ENCODE results near the gene TIMP2. TPM values are rescaled to one million over a fixed set of nuclear protein-coding genes. Genes with fewer than 3 reads are reported as not detected.
A peak's percentile ranks its signal among the peaks of the same experiment; 100 is the strongest.

TIMP2 gene
- total and polyA plus RNA-seq, 2 of the 13 experiments (the other 11 are each of a cell fraction or from before 2014, with no cell fraction given), result 3.8 to 8.5 TPM

DNA sequence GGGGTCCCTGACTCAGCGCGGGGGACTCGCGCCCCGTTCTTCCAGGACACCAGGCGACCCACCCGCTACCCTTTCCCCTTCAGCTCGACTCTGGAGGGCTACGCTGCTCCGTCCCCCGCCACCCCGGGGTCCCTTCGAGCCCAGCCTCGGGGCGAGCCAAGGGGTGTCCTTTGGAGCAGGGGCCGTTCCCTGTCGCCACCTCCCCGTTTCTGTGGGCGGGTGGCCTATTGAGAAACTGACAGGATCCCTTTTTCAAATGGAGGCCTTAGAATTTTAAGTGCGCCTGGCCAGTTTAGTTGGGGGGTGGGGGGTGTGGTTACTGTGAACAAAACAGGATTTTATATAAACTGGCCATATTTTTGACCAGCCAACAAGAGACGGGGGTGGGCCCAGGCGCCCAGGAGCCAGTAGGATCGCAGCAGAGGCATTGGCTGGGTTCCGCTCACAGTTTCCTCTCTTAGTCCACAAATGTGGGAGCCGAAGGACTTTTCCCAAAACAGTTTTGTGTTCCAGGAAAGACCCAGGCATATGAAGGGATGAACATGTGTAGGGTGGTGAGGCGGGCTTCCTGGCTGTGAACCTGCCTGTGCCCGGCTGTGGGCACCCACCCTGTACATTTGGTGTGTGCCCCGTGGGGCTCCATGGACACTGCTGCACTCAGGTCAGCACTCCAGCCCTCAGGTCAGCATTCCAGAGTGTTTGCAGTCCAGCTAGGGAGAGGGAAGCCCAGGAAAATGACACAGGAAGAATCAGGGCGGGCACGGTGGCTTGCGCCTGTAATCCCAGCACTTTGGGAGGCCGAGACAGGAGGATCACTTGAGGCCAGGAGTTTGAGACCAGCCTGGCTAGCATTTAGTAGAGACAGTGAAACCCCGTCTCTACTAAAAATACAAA is 722 bp upstream of the TIMP2 start (continued):
- TF ChIP-seq, protein P1, sequence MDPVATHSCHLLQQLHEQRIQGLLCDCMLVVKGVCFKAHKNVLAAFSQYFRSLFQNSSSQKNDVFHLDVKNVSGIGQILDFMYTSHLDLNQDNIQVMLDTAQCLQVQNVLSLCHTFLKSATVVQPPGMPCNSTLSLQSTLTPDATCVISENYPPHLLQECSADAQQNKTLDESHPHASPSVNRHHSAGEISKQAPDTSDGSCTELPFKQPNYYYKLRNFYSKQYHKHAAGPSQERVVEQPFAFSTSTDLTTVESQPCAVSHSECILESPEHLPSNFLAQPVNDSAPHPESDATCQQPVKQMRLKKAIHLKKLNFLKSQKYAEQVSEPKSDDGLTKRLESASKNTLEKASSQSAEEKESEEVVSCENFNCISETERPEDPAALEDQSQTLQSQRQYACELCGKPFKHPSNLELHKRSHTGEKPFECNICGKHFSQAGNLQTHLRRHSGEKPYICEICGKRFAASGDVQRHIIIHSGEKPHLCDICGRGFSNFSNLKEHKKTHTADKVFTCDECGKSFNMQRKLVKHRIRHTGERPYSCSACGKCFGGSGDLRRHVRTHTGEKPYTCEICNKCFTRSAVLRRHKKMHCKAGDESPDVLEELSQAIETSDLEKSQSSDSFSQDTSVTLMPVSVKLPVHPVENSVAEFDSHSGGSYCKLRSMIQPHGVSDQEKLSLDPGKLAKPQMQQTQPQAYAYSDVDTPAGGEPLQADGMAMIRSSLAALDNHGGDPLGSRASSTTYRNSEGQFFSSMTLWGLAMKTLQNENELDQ (CRISPR knock-in tag; IDR thresholded peaks at IDR 0.05; ENCODE audit: borderline replicate concordance), result no peak
- no peak for TF ChIP-seq ARNTL (CRISPR knock-in tag; IDR thresholded peaks at IDR 0.05)
- TF ChIP-seq ZNF296 (CRISPR knock-in tag; conservative IDR thresholded peaks at IDR 0.05), result no peak
- TF ChIP-seq, protein P2, sequence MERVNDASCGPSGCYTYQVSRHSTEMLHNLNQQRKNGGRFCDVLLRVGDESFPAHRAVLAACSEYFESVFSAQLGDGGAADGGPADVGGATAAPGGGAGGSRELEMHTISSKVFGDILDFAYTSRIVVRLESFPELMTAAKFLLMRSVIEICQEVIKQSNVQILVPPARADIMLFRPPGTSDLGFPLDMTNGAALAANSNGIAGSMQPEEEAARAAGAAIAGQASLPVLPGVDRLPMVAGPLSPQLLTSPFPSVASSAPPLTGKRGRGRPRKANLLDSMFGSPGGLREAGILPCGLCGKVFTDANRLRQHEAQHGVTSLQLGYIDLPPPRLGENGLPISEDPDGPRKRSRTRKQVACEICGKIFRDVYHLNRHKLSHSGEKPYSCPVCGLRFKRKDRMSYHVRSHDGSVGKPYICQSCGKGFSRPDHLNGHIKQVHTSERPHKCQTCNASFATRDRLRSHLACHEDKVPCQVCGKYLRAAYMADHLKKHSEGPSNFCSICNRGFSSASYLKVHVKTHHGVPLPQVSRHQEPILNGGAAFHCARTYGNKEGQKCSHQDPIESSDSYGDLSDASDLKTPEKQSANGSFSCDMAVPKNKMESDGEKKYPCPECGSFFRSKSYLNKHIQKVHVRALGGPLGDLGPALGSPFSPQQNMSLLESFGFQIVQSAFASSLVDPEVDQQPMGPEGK (CRISPR knock-in tag; IDR thresholded peaks at IDR 0.05), result peak; percentile 17; the same call in 1 of the 2 replicates
- no peak for TF ChIP-seq SNRNP70 (IDR thresholded peaks at IDR 0.05; ENCODE audit: low read depth, low read length)
- no peak for TF ChIP-seq MBNL3 (CRISPR knock-in tag; conservative IDR thresholded peaks at IDR 0.05)
- no peak for TF ChIP-seq ZSCAN21 (CRISPR knock-in tag; IDR thresholded peaks at IDR 0.05; ENCODE audit: borderline replicate concordance)
- TF ChIP-seq PTBP1 (IDR thresholded peaks at IDR 0.05; ENCODE audit: low read depth, low read length, poor library complexity, severe bottlenecking), result no peak
- TF ChIP-seq ZNF337 (CRISPR knock-in tag; IDR thresholded peaks at IDR 0.05; ENCODE audit: borderline replicate concordance, low read depth), result no peak
- TF ChIP-seq, protein P3, sequence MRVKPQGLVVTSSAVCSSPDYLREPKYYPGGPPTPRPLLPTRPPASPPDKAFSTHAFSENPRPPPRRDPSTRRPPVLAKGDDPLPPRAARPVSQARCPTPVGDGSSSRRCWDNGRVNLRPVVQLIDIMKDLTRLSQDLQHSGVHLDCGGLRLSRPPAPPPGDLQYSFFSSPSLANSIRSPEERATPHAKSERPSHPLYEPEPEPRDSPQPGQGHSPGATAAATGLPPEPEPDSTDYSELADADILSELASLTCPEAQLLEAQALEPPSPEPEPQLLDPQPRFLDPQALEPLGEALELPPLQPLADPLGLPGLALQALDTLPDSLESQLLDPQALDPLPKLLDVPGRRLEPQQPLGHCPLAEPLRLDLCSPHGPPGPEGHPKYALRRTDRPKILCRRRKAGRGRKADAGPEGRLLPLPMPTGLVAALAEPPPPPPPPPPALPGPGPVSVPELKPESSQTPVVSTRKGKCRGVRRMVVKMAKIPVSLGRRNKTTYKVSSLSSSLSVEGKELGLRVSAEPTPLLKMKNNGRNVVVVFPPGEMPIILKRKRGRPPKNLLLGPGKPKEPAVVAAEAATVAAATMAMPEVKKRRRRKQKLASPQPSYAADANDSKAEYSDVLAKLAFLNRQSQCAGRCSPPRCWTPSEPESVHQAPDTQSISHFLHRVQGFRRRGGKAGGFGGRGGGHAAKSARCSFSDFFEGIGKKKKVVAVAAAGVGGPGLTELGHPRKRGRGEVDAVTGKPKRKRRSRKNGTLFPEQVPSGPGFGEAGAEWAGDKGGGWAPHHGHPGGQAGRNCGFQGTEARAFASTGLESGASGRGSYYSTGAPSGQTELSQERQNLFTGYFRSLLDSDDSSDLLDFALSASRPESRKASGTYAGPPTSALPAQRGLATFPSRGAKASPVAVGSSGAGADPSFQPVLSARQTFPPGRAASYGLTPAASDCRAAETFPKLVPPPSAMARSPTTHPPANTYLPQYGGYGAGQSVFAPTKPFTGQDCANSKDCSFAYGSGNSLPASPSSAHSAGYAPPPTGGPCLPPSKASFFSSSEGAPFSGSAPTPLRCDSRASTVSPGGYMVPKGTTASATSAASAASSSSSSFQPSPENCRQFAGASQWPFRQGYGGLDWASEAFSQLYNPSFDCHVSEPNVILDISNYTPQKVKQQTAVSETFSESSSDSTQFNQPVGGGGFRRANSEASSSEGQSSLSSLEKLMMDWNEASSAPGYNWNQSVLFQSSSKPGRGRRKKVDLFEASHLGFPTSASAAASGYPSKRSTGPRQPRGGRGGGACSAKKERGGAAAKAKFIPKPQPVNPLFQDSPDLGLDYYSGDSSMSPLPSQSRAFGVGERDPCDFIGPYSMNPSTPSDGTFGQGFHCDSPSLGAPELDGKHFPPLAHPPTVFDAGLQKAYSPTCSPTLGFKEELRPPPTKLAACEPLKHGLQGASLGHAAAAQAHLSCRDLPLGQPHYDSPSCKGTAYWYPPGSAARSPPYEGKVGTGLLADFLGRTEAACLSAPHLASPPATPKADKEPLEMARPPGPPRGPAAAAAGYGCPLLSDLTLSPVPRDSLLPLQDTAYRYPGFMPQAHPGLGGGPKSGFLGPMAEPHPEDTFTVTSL (CRISPR knock-in tag; IDR thresholded peaks at IDR 0.05; ENCODE audit: borderline replicate concordance), result no peak
- TF ChIP-seq U2AF1 (optimal IDR thresholded peaks at IDR 0.05; ENCODE audit: low read depth, low read length), result no peak
- TF ChIP-seq BHLHE40 (IDR thresholded peaks at IDR 0.05; ENCODE audit: low read length), result no peak
- TF ChIP-seq RARA (CRISPR knock-in tag; IDR thresholded peaks at IDR 0.05), result no peak; the same call in 1 of the 2 replicates
- no peak for TF ChIP-seq CREB1 (IDR thresholded peaks at IDR 0.05)
- TF ChIP-seq CREB1 (CRISPR knock-in tag; IDR thresholded peaks at IDR 0.05), result no peak
- no peak for TF ChIP-seq BCL6 (CRISPR knock-in tag; IDR thresholded peaks at IDR 0.05)
- no peak for TF ChIP-seq MIER3 (CRISPR knock-in tag; IDR thresholded peaks at IDR 0.05; ENCODE audit: borderline replicate concordance)
- no peak; the same call in 1 of the 2 replicates for TF ChIP-seq POGZ (CRISPR knock-in tag; IDR thresholded peaks at IDR 0.05)
